AG09309 (cell line): ENCODE measurements around the gene SDK1.

ENCODE experiments used
- DNase-seq: peaks from one replicate; pipeline ENCODE4 v3.0.0-alpha.2; 2010; ENCODE audit warnings: low read depth
- H3K4me3 ChIP-seq: 2 replicates; pipeline ENCODE4 v1.5.1; 2011; ENCODE audit warnings: mild to moderate bottlenecking, low read depth, low read length, moderate library complexity; ENCODE audit not compliant: control insufficient read depth
- CTCF ChIP-seq: IDR thresholded peaks from 2 replicates; pipeline ENCODE4 v1.5.1; 2011; ENCODE audit warnings: mild to moderate bottlenecking, low read depth, low read length, inconsistent platforms; ENCODE audit not compliant: insufficient read depth, control insufficient read depth; ENCODE audit errors: missing control alignments

Gene SDK1

GRCh38 chr7:4205828-4206227, 904.8 kb downstream of the SDK1 start:
- DNase-seq = no peak
- no peak for TF ChIP-seq CTCF
- H3K4me3 ChIP-seq = no peak overlapping the region

GRCh38 chr7:4207011-4207410, 906.0 kb downstream of the SDK1 start:
- no peak overlapping the region for H3K4me3 ChIP-seq
- TF ChIP-seq CTCF = no peak
- no peak for DNase-seq

- DNase-seq = no peak
- H3K4me3 ChIP-seq = no peak overlapping the region
- TF ChIP-seq CTCF = no peak
Observed at GRCh38 chr7:4208086-4208485, 907.0 kb downstream of the SDK1 start.

- no peak for TF ChIP-seq CTCF
- H3K4me3 ChIP-seq = no peak overlapping the region
- no peak for DNase-seq
Observed at GRCh38 chr7:4208586-4208985, 907.5 kb downstream of the SDK1 start.

- no peak for DNase-seq
- no peak for TF ChIP-seq CTCF
- H3K4me3 ChIP-seq = no peak overlapping the region
Observed at GRCh38 chr7:4209126-4209525, 908.1 kb downstream of the SDK1 start.

- H3K4me3 ChIP-seq = no peak overlapping the region
- DNase-seq = no peak
- TF ChIP-seq CTCF = no peak
Observed at GRCh38 chr7:4209966-4210365, 908.9 kb downstream of the SDK1 start.

- TF ChIP-seq CTCF = no peak
- DNase-seq = no peak
- no peak overlapping the region for H3K4me3 ChIP-seq
Observed at GRCh38 chr7:4210821-4211220, 909.8 kb downstream of the SDK1 start.
